ENCODE results near the gene LCT.

LCT gene

DNA sequence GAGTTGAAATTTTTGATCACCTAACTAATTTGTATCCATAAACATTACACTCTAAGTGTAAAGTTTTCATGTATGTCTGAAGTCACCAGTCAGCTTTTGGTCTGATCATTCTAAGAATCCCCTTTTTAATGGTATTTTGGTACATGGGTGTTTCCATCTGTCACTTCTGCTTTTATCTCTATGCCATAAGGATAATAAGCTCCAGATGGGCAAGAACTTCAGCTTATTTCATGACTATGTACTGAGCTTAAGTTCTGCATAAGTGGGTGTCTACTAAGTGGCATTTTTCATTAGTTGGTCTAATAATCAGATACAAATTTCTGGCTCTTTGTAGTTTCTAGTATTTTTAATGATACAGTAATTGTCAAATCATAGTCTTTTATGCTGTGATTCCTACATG, 75.0 kb downstream of the LCT start:
- no peaks in the 10 kb centered on the region for H3K27me3 Mint-ChIP-seq
- no peak overlapping the region for H3K4me3 Mint-ChIP-seq
- no peak for DNase-seq
- peaks cover under 1% of the 10 kb centered on the region for H3K9me3 Mint-ChIP-seq
- peaks cover 86% of the 10 kb centered on the region for H3K36me3 Mint-ChIP-seq (ENCODE audit: low read depth)
- peaks cover 15% of the 10 kb centered on the region for H3K4me1 Mint-ChIP-seq (ENCODE audit: low read depth)
- no peak overlapping the region for H3K27ac Mint-ChIP-seq

DNA sequence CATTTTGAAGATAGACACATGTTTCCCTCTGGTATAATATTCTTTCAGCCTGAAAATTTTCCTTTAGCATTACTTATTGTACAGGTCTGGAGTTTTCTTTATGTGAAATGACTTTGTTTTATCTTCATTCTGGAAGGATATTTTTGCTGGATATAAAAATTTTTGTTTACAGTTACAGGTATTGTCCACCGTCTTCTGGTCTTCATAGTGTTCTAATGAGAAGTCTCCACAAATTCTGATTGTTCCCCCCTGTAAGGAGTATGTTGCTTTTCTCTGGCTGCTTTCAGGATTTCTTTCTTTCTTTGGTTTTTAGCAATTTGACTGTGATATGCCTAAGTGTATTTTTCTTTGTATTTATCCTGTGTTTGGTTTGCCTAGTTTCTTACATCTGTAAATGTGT, 80.3 kb downstream of the LCT start:
- peaks cover 87% of the 10 kb centered on the region for H3K36me3 Mint-ChIP-seq (ENCODE audit: low read depth)
- peaks cover 8% of the 10 kb centered on the region for H3K4me1 Mint-ChIP-seq (ENCODE audit: low read depth)
- no peak overlapping the region for H3K4me3 Mint-ChIP-seq
- no peak for DNase-seq
- H3K27me3 Mint-ChIP-seq: no peaks in the 10 kb centered on the region
- peaks cover 12% of the 10 kb centered on the region for H3K9me3 Mint-ChIP-seq
- H3K27ac Mint-ChIP-seq: no peak overlapping the region

DNA sequence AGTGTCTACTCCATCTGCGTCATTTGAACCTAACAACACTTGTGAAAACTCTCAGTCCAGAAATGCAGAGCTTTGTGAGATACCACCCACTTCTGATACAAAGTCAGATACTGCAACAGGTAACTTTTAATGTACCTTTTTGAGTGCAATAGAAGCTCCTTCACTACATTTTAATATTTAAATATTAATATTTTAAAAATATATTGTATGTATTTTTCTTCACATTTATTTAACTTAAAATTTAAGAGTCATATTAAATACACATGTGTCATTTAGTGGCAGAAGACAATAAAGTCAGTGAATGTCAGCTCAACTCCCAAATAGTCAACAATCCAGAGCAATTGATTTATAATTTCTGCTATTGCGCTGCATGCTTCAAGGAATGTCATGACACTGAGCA, 81.4 kb downstream of the LCT start:
- Mint-ChIP-seq H3K27me3 (no peaks in the 10 kb centered on the region), H3K9me3 (peaks cover 12% of the 10 kb centered on the region), H3K4me1 (ENCODE audit: low read depth) (peaks cover 8% of the 10 kb centered on the region), H3K36me3 (ENCODE audit: low read depth) (peaks cover 81% of the 10 kb centered on the region), H3K27ac (no peak overlapping the region), H3K4me3 (no peak overlapping the region)
- DNase-seq: no peak

DNA sequence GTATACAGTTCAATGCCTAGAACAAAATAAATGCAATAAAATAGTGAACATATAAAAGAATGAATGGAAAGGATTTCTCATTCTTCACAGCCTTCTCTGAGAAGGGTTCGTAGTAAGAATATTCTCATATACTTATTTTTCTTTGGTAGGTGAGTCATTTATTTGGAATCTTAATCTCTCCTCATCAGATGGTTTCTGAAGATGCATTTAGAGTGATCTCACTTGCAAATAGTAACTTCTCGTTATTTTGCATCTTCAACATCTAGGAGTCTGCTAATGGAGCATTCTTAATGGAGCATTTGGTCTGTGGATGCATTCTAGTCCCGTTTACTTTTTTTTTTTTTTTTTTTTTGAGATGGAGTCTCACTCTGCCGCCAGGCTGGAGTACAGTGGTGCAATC, 91.4 kb downstream of the LCT start:
- Mint-ChIP-seq H3K36me3 (ENCODE audit: low read depth) (peaks cover 62% of the 10 kb centered on the region), H3K4me3 (no peak overlapping the region), H3K27ac (no peak overlapping the region), H3K27me3 (no peaks in the 10 kb centered on the region), H3K9me3 (no peaks in the 10 kb centered on the region), H3K4me1 (ENCODE audit: low read depth) (peaks cover 43% of the 10 kb centered on the region)
- no peak for DNase-seq

DNA sequence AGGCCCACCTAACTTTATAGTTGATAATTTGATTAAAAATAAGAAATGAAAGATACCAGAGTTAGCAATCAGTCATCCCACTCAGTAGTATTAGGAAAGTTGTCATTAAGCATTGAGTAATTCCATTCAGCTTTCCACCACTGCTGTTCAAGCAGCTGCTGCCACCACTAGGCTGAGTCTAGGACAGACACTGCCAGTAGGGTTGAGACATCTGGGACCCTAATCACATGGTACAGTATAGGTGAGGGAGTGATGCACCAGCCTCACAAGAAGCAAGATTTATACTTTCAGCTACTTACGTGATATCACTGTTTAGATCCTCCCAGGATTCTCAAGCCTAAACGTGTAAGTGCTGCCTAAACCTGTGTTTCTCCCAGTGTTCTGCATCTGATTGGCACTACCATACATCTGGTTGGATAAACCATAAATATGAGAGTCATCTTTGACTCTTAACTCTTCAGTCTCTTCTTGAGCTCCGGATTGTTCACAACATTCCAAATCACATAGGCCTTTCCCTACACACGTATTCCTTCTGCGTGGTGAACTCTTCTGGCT, 92.1 kb downstream of the LCT start:
- DNase-seq: no peak
- peak overlapping the region; percentile 67 for H3K27ac Mint-ChIP-seq
- peaks cover 43% of the 10 kb centered on the region for H3K4me1 Mint-ChIP-seq (ENCODE audit: low read depth)

DNA sequence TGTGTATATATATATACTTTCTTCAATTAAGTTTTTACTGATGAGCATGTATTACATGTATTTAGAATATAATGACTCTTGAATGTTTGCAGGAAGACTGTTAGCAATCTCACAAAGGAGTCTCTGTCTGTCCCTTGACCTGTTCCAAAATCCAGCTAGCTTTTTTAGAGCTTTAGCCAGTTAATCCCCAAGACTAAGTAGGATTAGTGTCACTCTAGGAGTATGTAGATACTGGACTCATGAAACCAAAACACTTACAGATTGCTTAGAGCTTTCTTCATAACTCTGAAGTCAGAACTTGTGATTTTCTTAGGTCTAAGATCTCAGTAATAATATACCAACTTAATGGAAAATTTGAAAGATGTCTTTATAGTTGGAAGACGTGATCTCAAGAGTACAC, 93.1 kb downstream of the LCT start:
- peak overlapping the region; percentile 95 for H3K4me3 Mint-ChIP-seq
- no peaks in the 10 kb centered on the region for H3K27me3 Mint-ChIP-seq
- H3K36me3 Mint-ChIP-seq (ENCODE audit: low read depth): peaks cover 48% of the 10 kb centered on the region
- H3K4me1 Mint-ChIP-seq (ENCODE audit: low read depth): peaks cover 39% of the 10 kb centered on the region
- no peak for DNase-seq
- H3K9me3 Mint-ChIP-seq: no peaks in the 10 kb centered on the region
- H3K27ac Mint-ChIP-seq: peak overlapping the region; percentile 67

More for the DNA sequence above, 92.1 kb downstream of the LCT start:
- no peaks in the 10 kb centered on the region for H3K27me3 Mint-ChIP-seq
- H3K9me3 Mint-ChIP-seq: no peaks in the 10 kb centered on the region
- peaks cover 57% of the 10 kb centered on the region for H3K36me3 Mint-ChIP-seq (ENCODE audit: low read depth)
- H3K4me3 Mint-ChIP-seq: peak overlapping the region; percentile 95

DNA sequence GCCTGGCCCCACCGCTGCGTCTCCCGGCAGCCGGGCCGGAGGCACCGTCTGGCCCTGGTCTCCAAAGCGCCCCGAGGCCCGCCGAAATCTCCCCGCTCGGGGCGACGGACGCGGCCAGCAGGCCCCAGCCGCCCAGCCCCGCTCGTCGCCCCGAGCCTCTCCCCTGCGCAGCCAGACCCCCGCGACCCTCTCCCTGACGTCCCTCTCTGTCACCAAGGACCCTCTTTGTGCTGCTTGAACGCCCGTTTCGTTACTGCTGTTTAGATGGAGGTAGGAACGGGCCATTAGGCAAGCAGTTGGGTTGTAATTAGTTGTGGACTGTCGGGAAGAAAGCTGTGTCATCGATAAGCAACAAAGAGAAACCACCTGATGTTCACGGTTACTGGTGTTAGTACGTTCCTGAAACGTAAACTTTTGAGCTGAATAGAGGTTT, 94.6 kb downstream of the LCT start:
- peaks cover 37% of the 10 kb centered on the region for H3K36me3 Mint-ChIP-seq (ENCODE audit: low read depth)
- peak overlapping the region; percentile 99 for H3K27ac Mint-ChIP-seq
- H3K4me3 Mint-ChIP-seq: peak overlapping the region; percentile 95
- DNase-seq: no peak
- H3K27me3 Mint-ChIP-seq: no peaks in the 10 kb centered on the region
- peaks cover 36% of the 10 kb centered on the region for H3K4me1 Mint-ChIP-seq (ENCODE audit: low read depth)
- H3K9me3 Mint-ChIP-seq: no peaks in the 10 kb centered on the region

DNA sequence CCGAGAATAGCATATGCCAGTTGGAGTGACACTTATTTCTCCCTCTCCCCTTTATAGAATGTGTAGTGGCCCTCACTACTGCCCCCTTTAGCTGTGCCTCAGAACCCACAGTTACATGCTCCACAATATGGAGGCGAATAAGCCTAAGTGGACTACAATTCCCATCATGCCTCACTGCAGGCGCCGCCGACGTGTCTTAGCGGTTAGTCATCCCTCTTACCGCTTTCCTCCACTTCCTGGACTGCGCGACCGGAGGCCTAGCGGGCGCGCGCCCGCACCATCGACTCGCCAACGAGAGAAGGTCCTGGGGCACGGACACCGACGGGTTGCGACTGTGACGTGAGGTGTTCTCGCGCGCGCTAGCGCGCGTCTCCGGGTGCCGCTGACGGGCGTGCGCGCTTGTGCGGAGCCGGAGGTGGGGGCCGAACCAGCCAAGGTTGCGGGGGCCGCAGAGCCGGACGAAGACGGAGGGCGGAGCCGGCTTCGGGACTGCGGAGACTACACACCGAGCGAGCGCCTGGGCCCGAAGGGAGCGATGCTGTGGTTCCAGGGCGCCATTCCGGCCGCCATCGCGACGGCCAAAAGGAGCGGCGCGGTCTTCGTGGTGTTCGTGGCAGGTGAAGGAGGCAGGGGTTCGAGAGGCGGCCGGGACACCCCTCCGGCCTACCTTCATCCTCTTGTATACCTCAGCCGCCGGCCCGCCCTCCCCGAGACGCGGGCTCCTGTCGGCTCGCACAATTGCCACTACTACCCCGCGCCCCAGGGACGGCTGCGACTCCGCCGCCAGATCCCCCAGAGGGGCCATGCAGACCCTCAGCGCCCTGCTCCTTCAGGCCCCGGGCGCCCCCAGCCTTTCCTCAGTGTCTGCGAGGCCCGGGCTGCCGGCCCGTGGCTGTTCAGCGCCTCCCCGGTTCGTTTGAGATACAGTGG, 95.3 kb downstream of the LCT start, which contains the start of gene UBXN4:
Gene UBXN4, plus strand, starts transcription at position 461 of the 930 bp plus-strand sequence. Its CDS starts 75 bp downstream, at position 536.
- Mint-ChIP-seq H3K4me1 (ENCODE audit: low read depth) (peaks cover 33% of the 10 kb centered on the region), H3K27me3 (no peaks in the 10 kb centered on the region), H3K4me3 (peak within 1 kb of the TSS; percentile 95), H3K36me3 (ENCODE audit: low read depth) (peaks cover 30% of the 10 kb centered on the region), H3K27ac (peak within 1 kb of the TSS; percentile 99), H3K9me3 (no peaks in the 10 kb centered on the region)
- peak; percentile 96 for DNase-seq

DNA sequence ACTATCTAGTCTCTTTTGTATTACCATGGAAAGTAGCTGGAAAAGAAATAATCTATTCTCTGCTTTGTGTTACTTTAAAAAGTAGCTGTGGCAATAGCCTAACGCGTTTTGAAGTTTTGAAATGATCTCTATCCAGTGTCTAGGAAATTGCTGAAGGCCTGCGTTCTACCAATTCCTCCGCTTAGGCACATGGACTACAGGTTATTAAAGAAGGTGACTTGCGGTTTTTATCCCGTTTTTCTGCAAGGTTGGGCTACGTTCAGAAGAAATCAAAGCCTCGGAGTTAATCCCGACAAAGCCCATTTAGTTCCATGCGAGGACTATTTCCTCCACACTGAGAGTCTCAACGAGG, 96.0 kb downstream of the LCT start:
- H3K4me1 Mint-ChIP-seq (ENCODE audit: low read depth): peaks cover 27% of the 10 kb centered on the region
- no peaks in the 10 kb centered on the region for H3K27me3 Mint-ChIP-seq
- DNase-seq: no peak
- no peaks in the 10 kb centered on the region for H3K9me3 Mint-ChIP-seq
- peaks cover 25% of the 10 kb centered on the region for H3K36me3 Mint-ChIP-seq (ENCODE audit: low read depth)
- H3K27ac Mint-ChIP-seq: no peak overlapping the region
- peak overlapping the region; percentile 8 for H3K4me3 Mint-ChIP-seq

DNA sequence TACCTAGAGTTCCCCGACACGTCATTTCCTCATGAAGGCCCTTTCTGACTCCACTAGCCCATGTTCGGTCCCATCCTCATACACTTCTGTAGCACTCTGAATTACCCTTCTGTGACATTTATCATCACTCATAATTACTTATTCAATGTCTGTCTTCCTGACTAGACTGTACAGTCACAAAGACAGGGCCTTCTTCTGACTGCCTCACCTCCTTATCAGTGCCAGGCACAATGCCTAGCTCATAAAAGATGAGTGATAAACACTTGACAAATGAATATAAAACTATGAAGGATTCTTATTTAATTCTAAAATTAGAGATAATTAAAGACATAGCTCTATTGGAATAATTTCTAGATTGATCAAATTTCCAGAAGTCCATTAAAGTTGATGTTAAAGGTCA, 96.8 kb downstream of the LCT start:
- no peaks in the 10 kb centered on the region for H3K27me3 Mint-ChIP-seq
- no peaks in the 10 kb centered on the region for H3K9me3 Mint-ChIP-seq
- no peak overlapping the region for H3K27ac Mint-ChIP-seq
- no peak for DNase-seq
- peaks cover 22% of the 10 kb centered on the region for H3K4me1 Mint-ChIP-seq (ENCODE audit: low read depth)
- H3K36me3 Mint-ChIP-seq (ENCODE audit: low read depth): peaks cover 20% of the 10 kb centered on the region
- H3K4me3 Mint-ChIP-seq: no peak overlapping the region

Data from activated T-cell treated with anti-CD3 and anti-CD28 coated beads, Interleukin-2, amount 50 U/mL, for 24 hours (primary cell).